Karpas-422 (cell line): ENCODE results near the gene TMEM139. TPM values are rescaled to one million over a fixed set of nuclear protein-coding genes. Genes with fewer than 3 reads are reported as not detected.
A peak's percentile ranks its signal among the peaks of the same experiment; 100 is the strongest.

Source experiments
- DNase-seq: peaks from one replicate; pipeline ENCODE4 v3.0.0-alpha.2; 2015
- H2AFZ ChIP-seq: fragments of 200-600 bp; sonication (generic); 2 replicates; pipeline ENCODE4 v1.6.1; 2014; ENCODE audit warnings: antibody characterized with exemption, low read length, mixed read lengths
- H3K27ac ChIP-seq: fragments of 200-600 bp; sonication (generic); 2 replicates; pipeline ENCODE4 v1.5.1; 2014; ENCODE audit warnings: mild to moderate bottlenecking, low read length, moderate library complexity
- H3K27me3 ChIP-seq: fragments of 200-600 bp; sonication (generic); 2 replicates; pipeline ENCODE4 v1.6.1; 2014; ENCODE audit warnings: low read length, mixed read lengths
- H3K36me3 ChIP-seq: fragments of 200-600 bp; sonication (generic); 2 replicates; pipeline ENCODE4 v1.6.1; 2014; ENCODE audit warnings: low read length, mixed read lengths; ENCODE audit not compliant: insufficient read depth
- H3K4me1 ChIP-seq: fragments of 200-600 bp; sonication (generic); 2 replicates; pipeline ENCODE4 v1.6.1; 2014; ENCODE audit warnings: mild to moderate bottlenecking, low read length, mixed read lengths
- H3K4me2 ChIP-seq: fragments of 200-600 bp; sonication (generic); 2 replicates; pipeline ENCODE4 v1.6.1; 2014; ENCODE audit warnings: low read length, low read depth, mild to moderate bottlenecking; ENCODE audit not compliant: poor library complexity, severe bottlenecking
- H3K4me3 ChIP-seq: fragments of 200-600 bp; sonication (generic); 2 replicates; pipeline ENCODE4 v1.5.1; 2014; ENCODE audit warnings: mild to moderate bottlenecking, antibody characterized with exemption, low read length, mixed read lengths
- H3K79me2 ChIP-seq: fragments of 200-600 bp; sonication (generic); 2 replicates; pipeline ENCODE4 v1.6.1; 2014; ENCODE audit warnings: mild to moderate bottlenecking, low read length, mixed read lengths
- H3K9ac ChIP-seq: fragments of 200-600 bp; sonication (generic); 2 replicates; pipeline ENCODE4 v1.6.0; 2014; ENCODE audit warnings: low read length
- H3K9me2 ChIP-seq: fragments of 200-600 bp; sonication (generic), shearing (Covaris generic); replicated peaks from 2 replicates; pipeline ENCODE4 v1.6.0; 2014; ENCODE audit warnings: mild to moderate bottlenecking, low read length, moderate library complexity; ENCODE audit not compliant: insufficient read depth
- H3K9me3 ChIP-seq: fragments of 300-700, 200-600 bp; sonication (generic); 2 replicates; pipeline ENCODE4 v1.6.1; 2014; ENCODE audit warnings: low read length, mixed read lengths
- H4K20me1 ChIP-seq: fragments of 200-600 bp; sonication (generic); 2 replicates; pipeline ENCODE4 v1.6.1; 2014; ENCODE audit warnings: mild to moderate bottlenecking, antibody characterized with exemption, low read length, low read depth; ENCODE audit not compliant: insufficient read depth
- total RNA-seq: library from RNA; depleted of rRNA; stranded (reverse); fragments of >200 nt; shearing (Covaris generic); gene quantifications from 2 replicates; pipeline ENCODE4 v1.2.3, GENCODE V29; 2014; ENCODE audit warnings: low replicate concordance

The TMEM139 gene
- total RNA-seq, 1 experiment from 2014 or later = not detected

GRCh38 chr7:143296686-143297085, 11.9 kb downstream of the TMEM139 start:
- Histone ChIP-seq H3K9me3 (no peaks in the 10 kb centered on the region), H3K79me2 (peaks cover 40% of the 10 kb centered on the region), H3K9ac (no peak overlapping the region), H3K4me1 (peaks cover 14% of the 10 kb centered on the region), H3K9me2 (no peaks in the 10 kb centered on the region), H3K4me2 (no peak overlapping the region), H3K36me3 (peaks cover 85% of the 10 kb centered on the region), H4K20me1 (peaks cover 8% of the 10 kb centered on the region; the same call in 1 of the 2 replicates), H3K27ac (no peak overlapping the region), H3K4me3 (no peak overlapping the region), H2AFZ (no peak overlapping the region), H3K27me3 (no peaks in the 10 kb centered on the region)
- no peak for DNase-seq

- Histone ChIP-seq H3K4me3 (no peak overlapping the region), H3K27ac (no peak overlapping the region), H3K4me1 (peaks cover 6% of the 10 kb centered on the region), H3K36me3 (peaks cover 83% of the 10 kb centered on the region), H3K9me3 (no peaks in the 10 kb centered on the region), H3K4me2 (no peak overlapping the region), H3K9me2 (no peaks in the 10 kb centered on the region), H4K20me1 (peaks cover 8% of the 10 kb centered on the region; the same call in 1 of the 2 replicates), H2AFZ (no peak overlapping the region), H3K9ac (no peak overlapping the region), H3K79me2 (peaks cover 26% of the 10 kb centered on the region), H3K27me3 (no peaks in the 10 kb centered on the region)
- no peak for DNase-seq
Observed at GRCh38 chr7:143299346-143299745, 14.6 kb downstream of the TMEM139 start.

- 0 out of 2 replicates have a peak, but pooled peaks cover 5% of the 10 kb centered on the region for H3K4me1 ChIP-seq
- H3K27me3 ChIP-seq = no peaks in the 10 kb centered on the region
- no peak overlapping the region for H3K9ac ChIP-seq
- no peak overlapping the region for H2AFZ ChIP-seq
- DNase-seq = peak; percentile 74
- no peak overlapping the region for H3K4me2 ChIP-seq
- no peak overlapping the region for H3K27ac ChIP-seq
- peaks cover 83% of the 10 kb centered on the region for H3K36me3 ChIP-seq
- H3K4me3 ChIP-seq = no peak overlapping the region
- H3K79me2 ChIP-seq = peaks cover 22% of the 10 kb centered on the region
- no peaks in the 10 kb centered on the region for H3K9me3 ChIP-seq
- no peaks in the 10 kb centered on the region for H3K9me2 ChIP-seq
- H4K20me1 ChIP-seq = peaks cover 8% of the 10 kb centered on the region; the same call in 1 of the 2 replicates
Observed at GRCh38 chr7:143299840-143300239, 15.1 kb downstream of the TMEM139 start.

GRCh38 chr7:143300959-143301935, 16.5 kb downstream of the TMEM139 start:
- H3K27me3 ChIP-seq = no peaks in the 10 kb centered on the region
- H2AFZ ChIP-seq = no peak overlapping the region
- DNase-seq = no peak
- peaks cover 8% of the 10 kb centered on the region; the same call in 1 of the 2 replicates for H4K20me1 ChIP-seq
- H3K79me2 ChIP-seq = peaks cover 10% of the 10 kb centered on the region
- no peaks in the 10 kb centered on the region for H3K9me2 ChIP-seq
- H3K27ac ChIP-seq = no peak overlapping the region
- no peak overlapping the region for H3K4me3 ChIP-seq
- no peak overlapping the region for H3K4me2 ChIP-seq
- no peak overlapping the region for H3K9ac ChIP-seq
- H3K36me3 ChIP-seq = peaks cover 81% of the 10 kb centered on the region
- H3K4me1 ChIP-seq = no peaks in the 10 kb centered on the region
- no peaks in the 10 kb centered on the region for H3K9me3 ChIP-seq

GRCh38 chr7:143303733-143304132, 19.0 kb downstream of the TMEM139 start:
- no peak overlapping the region for H3K4me3 ChIP-seq
- no peak overlapping the region for H3K27ac ChIP-seq
- H3K9ac ChIP-seq = no peak overlapping the region
- H3K36me3 ChIP-seq = peaks cover 79% of the 10 kb centered on the region
- no peaks in the 10 kb centered on the region for H3K9me2 ChIP-seq
- H3K9me3 ChIP-seq = no peaks in the 10 kb centered on the region
- no peaks in the 10 kb centered on the region for H3K79me2 ChIP-seq
- H3K4me2 ChIP-seq = no peak overlapping the region
- DNase-seq = no peak
- no peaks in the 10 kb centered on the region for H3K4me1 ChIP-seq
- no peaks in the 10 kb centered on the region for H3K27me3 ChIP-seq
- H2AFZ ChIP-seq = no peak overlapping the region
- no peaks in the 10 kb centered on the region; the same call in none of the 2 replicates for H4K20me1 ChIP-seq

GRCh38 chr7:143304938-143305337, 20.2 kb downstream of the TMEM139 start:
- Histone ChIP-seq H3K4me1 (no peaks in the 10 kb centered on the region), H3K4me3 (no peak overlapping the region), H3K9me2 (no peaks in the 10 kb centered on the region), H3K27me3 (no peaks in the 10 kb centered on the region), H3K36me3 (peaks cover 68% of the 10 kb centered on the region), H3K27ac (no peak overlapping the region), H2AFZ (no peak overlapping the region), H3K4me2 (no peak overlapping the region), H4K20me1 (no peaks in the 10 kb centered on the region; the same call in none of the 2 replicates), H3K79me2 (no peaks in the 10 kb centered on the region), H3K9ac (no peak overlapping the region), H3K9me3 (no peaks in the 10 kb centered on the region)
- no peak for DNase-seq

- H3K79me2 ChIP-seq = no peaks in the 10 kb centered on the region
Observed at GRCh38 chr7:143305423-143306070, 20.8 kb downstream of the TMEM139 start.

GRCh38 chr7:143308632-143309031, 23.9 kb downstream of the TMEM139 start:
- Histone ChIP-seq H3K4me1 (no peaks in the 10 kb centered on the region), H4K20me1 (no peaks in the 10 kb centered on the region; the same call in 1 of the 2 replicates), H3K9ac (no peak overlapping the region), H3K27ac (no peak overlapping the region), H3K27me3 (no peaks in the 10 kb centered on the region), H2AFZ (no peak overlapping the region), H3K79me2 (no peaks in the 10 kb centered on the region), H3K9me2 (no peaks in the 10 kb centered on the region), H3K36me3 (peaks cover 40% of the 10 kb centered on the region; the same call in 1 of the 2 replicates), H3K9me3 (no peaks in the 10 kb centered on the region), H3K4me3 (no peak overlapping the region), H3K4me2 (no peak overlapping the region)
- no peak for DNase-seq

More at GRCh38 chr7:143305423-143306070, 20.8 kb downstream of the TMEM139 start:
- Histone ChIP-seq H3K9me3 (no peaks in the 10 kb centered on the region), H3K4me3 (no peak overlapping the region), H3K27me3 (no peaks in the 10 kb centered on the region), H3K27ac (no peak overlapping the region), H3K4me1 (no peaks in the 10 kb centered on the region), H3K9me2 (no peaks in the 10 kb centered on the region), H3K9ac (no peak overlapping the region), H4K20me1 (no peaks in the 10 kb centered on the region; the same call in none of the 2 replicates), H3K4me2 (no peak overlapping the region), H3K36me3 (peaks cover 62% of the 10 kb centered on the region), H2AFZ (no peak overlapping the region)
- DNase-seq = peak; percentile 85
